RWPE1 (cell line): ENCODE results near the gene CACNA1A.

ENCODE experiments used
- CTCF ChIA-PET: fragments of 350-600 bp; sonication (Branson Sonifier 250); formaldehyde crosslinking; extraction: SDS; loops from one replicate; lab custom pipeline; 2021; lab: Yijun Ruan, JAX
- POLR2A ChIA-PET: fragments of 400-600 bp; formaldehyde crosslinking; extraction: SDS; loops from one replicate; lab custom pipeline; 2020; ENCODE audit warnings: antibody characterized with exemption; ENCODE audit not compliant: low non-redundant PET; lab: Yijun Ruan, JAX
- DNase-seq: peaks from one replicate; pipeline ENCODE4 v3.0.0; 2012; ENCODE audit warnings: low spot score
- H3K27ac ChIP-seq: fragments of 450-650 bp; 2 replicates; pipeline ENCODE4 v1.5.1; 2017
- TF ChIP-seq, protein P1 (sequence below): fragments of 450-650 bp; conservative IDR thresholded peaks from 2 replicates; pipeline ENCODE4 v1.5.1; 2017; ENCODE audit warnings: low read depth, mild to moderate bottlenecking

Gene CACNA1A

GRCh38 chr19:13211426-13212308 lies 294.6 kb downstream of the CACNA1A start:
- no peak for DNase-seq
- TF ChIP-seq, protein P1, sequence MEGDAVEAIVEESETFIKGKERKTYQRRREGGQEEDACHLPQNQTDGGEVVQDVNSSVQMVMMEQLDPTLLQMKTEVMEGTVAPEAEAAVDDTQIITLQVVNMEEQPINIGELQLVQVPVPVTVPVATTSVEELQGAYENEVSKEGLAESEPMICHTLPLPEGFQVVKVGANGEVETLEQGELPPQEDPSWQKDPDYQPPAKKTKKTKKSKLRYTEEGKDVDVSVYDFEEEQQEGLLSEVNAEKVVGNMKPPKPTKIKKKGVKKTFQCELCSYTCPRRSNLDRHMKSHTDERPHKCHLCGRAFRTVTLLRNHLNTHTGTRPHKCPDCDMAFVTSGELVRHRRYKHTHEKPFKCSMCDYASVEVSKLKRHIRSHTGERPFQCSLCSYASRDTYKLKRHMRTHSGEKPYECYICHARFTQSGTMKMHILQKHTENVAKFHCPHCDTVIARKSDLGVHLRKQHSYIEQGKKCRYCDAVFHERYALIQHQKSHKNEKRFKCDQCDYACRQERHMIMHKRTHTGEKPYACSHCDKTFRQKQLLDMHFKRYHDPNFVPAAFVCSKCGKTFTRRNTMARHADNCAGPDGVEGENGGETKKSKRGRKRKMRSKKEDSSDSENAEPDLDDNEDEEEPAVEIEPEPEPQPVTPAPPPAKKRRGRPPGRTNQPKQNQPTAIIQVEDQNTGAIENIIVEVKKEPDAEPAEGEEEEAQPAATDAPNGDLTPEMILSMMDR = no peak
- H3K27ac ChIP-seq = no peak overlapping the region; the same call in 1 of the 2 replicates
- POLR2A ChIA-PET = no interaction called here
- CTCF ChIA-PET = interaction anchor here (0.6 to 0.7 kb wide), 3 partner anchors 44 to 1005 kb away, joined by 3 to 4 read pairs (median 3); no protein-coding TSS in a partner anchor

GRCh38 chr19:13210941-13211340 lies 295.3 kb downstream of the CACNA1A start:
- no peak for DNase-seq
- ChIA-PET POLR2A (no interaction called here), CTCF (interaction anchor here (0.6 to 0.7 kb wide), 3 partner anchors 72 to 1006 kb away, joined by 3 to 4 read pairs (median 4); no protein-coding TSS in a partner anchor)
- H3K27ac ChIP-seq = peak overlapping the region; percentile 93
- TF ChIP-seq, protein P1 = no peak

DNA sequence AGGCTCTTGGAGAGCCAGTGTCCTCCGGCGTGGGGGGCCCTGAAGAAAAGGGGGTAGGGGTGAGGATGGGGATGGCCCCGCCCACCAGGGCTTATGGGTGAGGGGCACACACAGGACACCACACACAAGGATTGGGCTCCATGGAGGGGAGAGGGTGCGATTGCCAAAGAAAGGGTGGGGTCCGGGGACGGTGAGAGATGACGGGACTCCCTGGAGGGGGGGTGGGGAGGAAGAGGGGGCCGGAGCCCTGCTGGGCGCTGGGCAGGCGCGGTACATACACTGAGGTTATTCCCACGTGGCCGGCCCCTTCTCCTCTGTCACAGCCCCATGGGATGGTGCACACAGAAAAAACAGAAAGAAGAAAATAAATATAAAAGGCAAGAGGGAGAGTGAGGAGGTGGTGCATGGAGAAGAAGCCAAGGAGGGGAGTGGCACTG lies 295.9 kb downstream of the CACNA1A start:
- ChIA-PET CTCF (interaction anchor here (0.5 to 0.6 kb wide), 2 partner anchors 119 to 268 kb away, joined by 4 to 8 read pairs; no protein-coding TSS in a partner anchor), POLR2A (no interaction called here)
- TF ChIP-seq, protein P1 = no peak
- DNase-seq = no peak
- peak overlapping the region; percentile 93 for H3K27ac ChIP-seq

DNA sequence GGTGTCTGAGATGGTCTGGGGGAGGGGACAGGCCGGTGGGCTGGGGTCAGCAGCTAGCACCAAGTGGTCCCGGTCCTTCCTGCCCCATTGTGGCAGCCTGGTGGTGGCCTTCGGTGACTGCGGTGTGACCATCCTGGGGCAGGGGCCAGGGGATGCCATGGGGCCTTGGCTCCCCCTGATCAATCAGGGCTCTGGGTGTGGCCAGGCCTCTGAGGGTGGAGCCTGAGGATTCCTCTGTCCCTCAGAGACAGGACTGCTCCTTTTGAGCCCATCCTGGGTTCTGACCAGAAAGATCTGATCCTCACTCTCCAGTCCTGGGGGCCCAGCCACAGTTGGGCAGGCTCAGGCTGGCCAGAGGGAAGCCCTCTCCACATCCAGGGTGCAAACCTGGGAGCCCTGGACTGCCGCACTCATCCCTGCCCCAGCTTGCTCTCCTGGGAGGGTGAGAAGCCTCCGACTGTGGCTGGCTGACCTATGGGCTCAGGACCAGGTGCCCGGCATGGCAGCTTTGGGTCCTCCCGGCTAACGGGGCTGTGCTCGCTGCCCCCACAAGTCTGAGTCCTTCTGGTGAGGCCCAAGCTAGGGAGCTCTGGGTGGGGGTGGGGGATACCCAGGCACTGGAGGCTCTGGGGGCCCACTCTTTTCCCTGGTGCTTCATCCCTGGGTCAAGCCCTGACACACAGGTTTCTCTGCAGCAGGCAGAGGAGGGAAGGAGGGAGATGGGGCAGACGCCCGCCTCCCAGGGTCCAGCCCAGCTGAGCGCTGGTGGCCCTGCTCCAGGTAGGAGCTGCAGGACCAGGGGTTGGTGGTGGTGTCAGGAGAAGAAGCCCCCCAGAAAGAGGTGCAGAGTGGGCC lies 296.6 kb downstream of the CACNA1A start:
- CTCF ChIA-PET = interaction anchor here (0.5 to 0.6 kb wide), 4 partner anchors 45 to 267 kb away, joined by 3 to 8 read pairs (median 3); no protein-coding TSS in a partner anchor
- TF ChIP-seq, protein P1 = no peak
- DNase-seq = no peak
- peak overlapping the region; percentile 93 for H3K27ac ChIP-seq
- POLR2A ChIA-PET = no interaction called here

GRCh38 chr19:13208672-13209483 lies 297.4 kb downstream of the CACNA1A start:
- no peak for DNase-seq
- POLR2A ChIA-PET = no interaction called here

More at GRCh38 chr19:13208672-13209483, 297.4 kb downstream of the CACNA1A start:
- TF ChIP-seq, protein P1 = no peak
- peak overlapping the region; percentile 93 for H3K27ac ChIP-seq
- CTCF ChIA-PET = interaction anchor here (0.6 kb wide), 2 partner anchors 45 to 57 kb away, joined by 3 read pairs; no protein-coding TSS in a partner anchor
